ENCODE data around the gene ARID4A.
"Not testable (repeated sequence)": the region's sequence is repeated elsewhere in the genome, so short reads cannot be mapped to it uniquely, and the experiment has no call there.

The ARID4A gene

GRCh38 chr14:58367296-58367695 is 68.9 kb downstream of the ARID4A start:
- DNase-seq = no peak

- no peak for DNase-seq
Measured at GRCh38 chr14:58368956-58369355, 70.6 kb downstream of the ARID4A start.

DNA sequence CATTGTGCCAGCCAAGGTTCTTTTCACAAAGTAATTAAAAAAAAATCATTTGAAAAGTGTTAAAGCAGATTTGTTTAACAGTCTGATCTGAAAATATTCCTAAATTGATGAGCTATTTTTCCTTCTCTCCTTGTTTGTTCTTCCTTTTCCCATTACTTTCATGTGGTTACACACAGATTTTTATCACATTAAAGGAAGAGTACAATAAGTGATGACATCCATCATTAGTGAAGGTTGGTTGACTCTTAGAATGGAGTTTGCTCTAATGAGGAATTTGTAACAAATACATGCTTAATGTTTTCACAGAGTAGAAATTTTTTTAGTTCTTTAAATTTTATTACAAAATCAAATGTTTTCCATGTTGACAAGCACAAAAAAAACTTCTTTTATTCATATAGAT is 78.4 kb downstream of the ARID4A start:
- DNase-seq = no peak

- no peak for DNase-seq
Measured at GRCh38 chr14:58390830-58391229, 92.5 kb downstream of the ARID4A start.

DNA sequence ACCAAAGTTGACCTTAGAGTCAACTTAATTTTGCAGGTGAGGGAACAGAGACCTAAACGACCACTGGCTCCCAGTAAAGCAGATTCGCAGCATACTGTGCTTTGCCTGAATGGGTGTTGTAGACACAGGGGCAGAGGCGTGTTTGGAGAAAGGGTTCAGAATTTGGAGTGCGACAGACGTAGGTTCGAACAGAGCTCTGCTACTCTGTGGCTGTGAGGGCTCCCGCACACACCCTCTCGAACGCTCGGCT is 97.1 kb downstream of the ARID4A start:
- no peak for DNase-seq

DNA sequence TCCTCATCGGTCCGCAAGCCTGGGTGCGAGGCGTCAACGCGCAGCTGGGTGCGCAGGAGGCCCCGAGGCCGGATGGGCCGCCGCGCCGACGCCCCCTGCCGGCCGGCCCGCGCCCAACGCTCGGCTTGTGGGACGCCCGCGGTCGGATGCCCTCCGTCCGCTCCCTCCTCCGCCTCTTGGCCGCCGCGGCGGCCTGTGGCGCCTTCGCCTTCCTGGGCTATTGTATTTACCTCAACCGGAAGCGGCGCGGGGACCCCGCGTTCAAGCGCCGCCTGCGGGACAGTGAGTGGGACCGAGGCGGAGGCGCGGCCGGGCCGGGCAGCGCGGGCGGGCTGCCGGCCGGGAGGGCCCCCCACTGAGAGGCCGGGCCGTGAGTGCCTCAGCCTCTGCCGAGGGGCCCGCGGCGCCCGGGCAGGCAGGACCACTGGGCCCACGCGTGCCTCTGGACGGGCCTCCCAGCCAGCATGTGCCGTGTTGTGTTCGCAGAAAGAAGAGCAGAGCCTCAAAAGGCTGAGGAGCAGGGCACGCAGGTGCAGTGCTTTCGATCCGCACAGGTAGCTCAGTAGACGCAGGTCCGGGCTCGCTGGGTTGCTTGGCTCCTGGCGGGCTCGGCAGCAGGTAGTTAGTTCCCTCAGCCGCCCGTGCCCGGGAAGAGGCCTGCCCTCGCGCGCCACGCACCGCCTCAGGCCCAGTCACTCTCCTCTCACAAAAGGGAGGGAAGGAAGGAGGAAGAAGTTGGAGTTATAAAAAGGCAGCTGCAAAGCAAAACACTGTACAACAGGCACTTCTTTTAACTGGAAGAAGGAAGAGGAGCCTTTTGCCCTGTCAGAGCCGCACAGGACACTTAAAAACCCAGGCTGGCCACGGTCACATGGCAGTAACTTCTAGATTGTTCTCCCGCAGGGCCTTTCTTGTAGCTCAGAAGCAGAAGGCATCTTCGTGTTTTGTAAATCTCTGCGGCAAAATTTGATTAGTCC is 97.7 kb downstream of the ARID4A start, which contains the start of gene TOMM20L:
TOMM20L (plus strand) TSS at position 119 of the 977 bp plus-strand sequence; CDS start at position 147, 28 bp downstream.
- peak; percentile 74 for DNase-seq

- no peak for DNase-seq
Measured at GRCh38 chr14:58397156-58397555, 98.8 kb downstream of the ARID4A start.

DNA sequence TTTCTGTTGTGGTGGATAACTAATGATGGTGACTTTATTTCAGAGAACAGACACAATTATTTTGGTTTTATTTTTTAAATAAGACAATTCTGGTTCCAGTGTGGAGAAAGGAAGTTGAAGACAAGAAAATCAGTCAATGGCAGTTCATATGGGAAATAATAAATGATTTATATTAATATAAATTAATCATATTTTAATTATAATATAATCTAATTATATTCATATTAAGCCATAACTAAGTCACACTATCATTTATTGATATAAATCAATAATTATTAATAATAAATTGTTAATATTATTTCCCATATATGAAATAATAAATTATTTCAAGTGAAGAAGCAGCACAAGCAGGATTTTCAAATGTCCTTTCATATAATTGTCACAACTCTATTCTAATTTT is 100.1 kb downstream of the ARID4A start:
- no peak for DNase-seq

DNA sequence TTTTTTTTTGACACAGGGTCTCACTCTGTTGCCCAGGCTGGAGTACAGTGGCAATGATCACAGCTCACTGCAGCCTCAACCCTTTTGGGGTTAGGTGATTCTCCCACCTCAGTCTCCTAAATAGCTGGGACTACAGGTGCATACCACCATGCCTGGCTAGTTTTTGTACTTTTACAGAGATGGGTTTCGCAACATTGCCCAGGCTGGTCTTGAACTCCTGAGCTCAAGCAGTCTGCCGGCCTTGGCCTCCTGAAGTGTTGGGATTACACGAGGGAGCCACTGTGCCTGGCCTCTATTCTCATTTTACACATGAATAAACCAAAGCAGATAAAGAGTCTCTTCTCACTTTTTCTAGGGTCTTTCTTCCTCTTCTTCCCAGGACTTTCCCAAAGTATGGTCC is 100.5 kb downstream of the ARID4A start:
- DNase-seq = no peak

DNA sequence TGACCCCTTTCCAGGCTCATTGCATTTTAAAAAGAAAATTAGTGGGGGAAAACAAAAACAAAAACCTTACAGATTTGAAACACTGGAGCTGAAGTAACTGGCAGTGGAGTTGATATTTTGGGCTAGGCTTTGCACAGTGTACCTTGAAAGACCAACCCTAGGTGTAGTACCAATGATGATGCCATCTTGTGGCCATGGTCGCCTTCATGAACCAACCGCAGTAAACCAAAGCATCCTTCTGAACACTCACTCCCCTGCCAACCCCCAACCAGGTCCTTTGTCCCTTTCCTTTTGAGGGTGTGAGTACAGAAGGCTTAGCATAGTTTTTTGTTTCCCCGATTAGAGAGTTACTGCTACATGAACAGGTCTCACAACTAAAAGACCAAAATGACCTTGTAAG is 103.2 kb downstream of the ARID4A start:
- DNase-seq = no peak

DNA sequence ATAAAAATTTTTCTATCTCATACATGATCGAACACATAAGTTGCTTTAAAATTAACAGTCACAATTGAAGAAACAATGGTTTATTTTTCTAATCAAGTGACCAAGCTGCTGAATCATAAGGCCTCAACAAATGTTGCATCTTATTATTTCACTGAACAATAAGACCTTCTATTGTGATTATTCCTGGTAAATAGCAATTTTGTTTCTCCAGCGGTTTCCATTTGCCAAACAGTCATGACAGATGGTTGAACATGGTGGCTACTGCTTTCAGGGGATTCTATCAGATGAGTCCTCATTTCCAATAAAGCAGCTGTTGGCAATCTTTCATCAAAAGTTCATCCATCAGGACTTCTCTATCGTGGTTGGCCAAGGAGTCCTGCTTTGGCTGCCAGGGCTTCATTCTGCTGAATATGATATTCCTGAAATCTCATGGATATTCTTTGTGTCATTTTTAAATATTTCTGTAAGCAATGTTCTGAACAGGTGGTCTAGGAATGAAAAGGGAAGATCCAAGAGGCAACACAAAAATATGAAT is 110.4 kb downstream of the ARID4A start:
- DNase-seq = no peak

GRCh38 chr14:58414845-58415244 is 116.5 kb downstream of the ARID4A start:
- no peak for DNase-seq

GRCh38 chr14:58415636-58416547 is 117.5 kb downstream of the ARID4A start:
- DNase-seq = no peak

DNA sequence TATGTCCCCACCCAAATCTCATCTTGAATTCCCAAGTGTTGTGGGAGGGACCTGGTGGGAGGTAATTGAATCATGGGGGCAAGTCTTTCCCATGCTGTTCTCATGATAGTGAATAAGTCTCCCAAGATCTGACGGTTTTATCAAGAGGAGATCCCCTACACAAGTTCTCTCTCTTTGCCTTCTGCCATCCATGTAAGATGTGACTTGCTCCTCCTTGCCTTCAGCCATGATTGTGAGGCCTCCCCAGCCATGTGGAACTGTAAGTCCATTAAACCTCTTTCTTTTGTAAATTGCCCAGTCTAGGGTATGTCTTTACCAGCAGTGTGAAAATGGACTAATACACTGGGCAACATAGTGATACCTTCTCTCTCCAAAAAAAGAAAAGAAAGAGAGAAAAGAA is 118.6 kb downstream of the ARID4A start:
- not testable (repeated sequence) for DNase-seq

Data from activated naive CD4-positive, alpha-beta T cell treated with Interleukin-2 at 50 U/mL for 16 hours (primary cell).